ENCODE results near the gene MRPL49. TPM values are rescaled to one million over a fixed set of nuclear protein-coding genes. Genes with fewer than 3 reads are reported as not detected.

The MRPL49 gene
- total and polyA plus RNA-seq, 2 of the 13 experiments (the other 11 are each of a cell fraction or from before 2014, with no cell fraction given), result 39.2 to 53.3 TPM

DNA sequence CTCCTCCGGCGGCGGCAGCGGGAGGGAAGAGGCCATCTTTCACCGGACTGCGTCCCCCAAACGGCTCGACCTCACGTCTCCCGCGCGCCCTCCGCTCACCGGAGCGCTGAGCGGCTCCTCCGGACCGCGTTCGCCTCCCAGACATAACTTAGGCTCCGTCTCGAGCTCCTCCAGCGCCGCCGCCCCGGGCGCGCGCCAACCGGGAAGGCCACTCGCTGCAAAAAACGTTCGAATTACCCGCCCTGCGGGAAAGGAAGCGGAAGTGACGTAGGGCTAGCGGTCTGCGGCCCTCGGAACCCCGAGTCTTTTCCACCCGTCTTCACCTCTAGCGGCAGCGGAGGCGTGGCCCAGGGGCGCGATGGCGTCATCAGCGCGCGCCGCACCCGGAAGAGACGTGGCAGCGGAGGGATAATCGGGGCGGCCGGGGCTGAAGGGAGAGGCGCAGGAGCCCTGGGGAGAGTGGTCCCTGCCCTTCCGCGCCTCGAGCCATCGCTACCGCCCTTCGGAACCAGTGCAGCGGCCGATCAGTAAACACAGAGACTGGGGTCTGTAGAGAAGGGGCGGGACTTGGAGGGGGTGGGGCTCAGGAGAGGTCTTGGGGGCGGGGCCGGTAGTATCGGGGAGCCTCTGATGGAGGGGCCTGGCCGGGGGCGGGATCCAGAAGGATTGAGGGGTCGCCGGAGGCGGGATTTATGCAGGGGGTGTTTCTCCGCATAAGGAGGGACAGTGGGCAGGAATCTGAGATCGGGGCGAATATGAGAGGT lies 38.1 kb upstream of the MRPL49 start, which contains the start of the genes CDCA5 and ZFPL1 (continued):
- TF ChIP-seq, protein P1, sequence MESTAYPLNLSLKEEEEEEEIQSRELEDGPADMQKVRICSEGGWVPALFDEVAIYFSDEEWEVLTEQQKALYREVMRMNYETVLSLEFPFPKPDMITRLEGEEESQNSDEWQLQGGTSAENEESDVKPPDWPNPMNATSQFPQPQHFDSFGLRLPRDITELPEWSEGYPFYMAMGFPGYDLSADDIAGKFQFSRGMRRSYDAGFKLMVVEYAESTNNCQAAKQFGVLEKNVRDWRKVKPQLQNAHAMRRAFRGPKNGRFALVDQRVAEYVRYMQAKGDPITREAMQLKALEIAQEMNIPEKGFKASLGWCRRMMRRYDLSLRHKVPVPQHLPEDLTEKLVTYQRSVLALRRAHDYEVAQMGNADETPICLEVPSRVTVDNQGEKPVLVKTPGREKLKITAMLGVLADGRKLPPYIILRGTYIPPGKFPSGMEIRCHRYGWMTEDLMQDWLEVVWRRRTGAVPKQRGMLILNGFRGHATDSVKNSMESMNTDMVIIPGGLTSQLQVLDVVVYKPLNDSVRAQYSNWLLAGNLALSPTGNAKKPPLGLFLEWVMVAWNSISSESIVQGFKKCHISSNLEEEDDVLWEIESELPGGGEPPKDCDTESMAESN (CRISPR knock-in tag; conservative IDR thresholded peaks at IDR 0.05), result peak; percentile 88
- peak; percentile 92 for TF ChIP-seq HDAC2 (CRISPR knock-in tag; IDR thresholded peaks at IDR 0.05)
- TF ChIP-seq, protein P2, sequence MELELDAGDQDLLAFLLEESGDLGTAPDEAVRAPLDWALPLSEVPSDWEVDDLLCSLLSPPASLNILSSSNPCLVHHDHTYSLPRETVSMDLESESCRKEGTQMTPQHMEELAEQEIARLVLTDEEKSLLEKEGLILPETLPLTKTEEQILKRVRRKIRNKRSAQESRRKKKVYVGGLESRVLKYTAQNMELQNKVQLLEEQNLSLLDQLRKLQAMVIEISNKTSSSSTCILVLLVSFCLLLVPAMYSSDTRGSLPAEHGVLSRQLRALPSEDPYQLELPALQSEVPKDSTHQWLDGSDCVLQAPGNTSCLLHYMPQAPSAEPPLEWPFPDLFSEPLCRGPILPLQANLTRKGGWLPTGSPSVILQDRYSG (CRISPR knock-in tag; IDR thresholded peaks at IDR 0.05), result no peak
- TF ChIP-seq EED (CRISPR knock-in tag; IDR thresholded peaks at IDR 0.05), result no peak
- TF ChIP-seq PHF8 (CRISPR knock-in tag; IDR thresholded peaks at IDR 0.05), result peak; percentile 87
- TF ChIP-seq ZBTB38 (CRISPR knock-in tag; IDR thresholded peaks at IDR 0.05), result peak; percentile 71; the same call in 1 of the 2 replicates
- no peak for TF ChIP-seq FOXJ3 (CRISPR knock-in tag; IDR thresholded peaks at IDR 0.05; ENCODE audit: borderline replicate concordance)
- TF ChIP-seq CREB1 (IDR thresholded peaks at IDR 0.05), result peak; percentile 99
- peak; percentile 100 for TF ChIP-seq CREB1 (CRISPR knock-in tag; IDR thresholded peaks at IDR 0.05)
- TF ChIP-seq ETV6 (CRISPR knock-in tag; conservative IDR thresholded peaks at IDR 0.05), result peak; percentile 85; the same call in 1 of the 2 replicates
- peak; percentile 85 for TF ChIP-seq ZSCAN21 (CRISPR knock-in tag; IDR thresholded peaks at IDR 0.05; ENCODE audit: borderline replicate concordance)
- TF ChIP-seq TAF1 (CRISPR knock-in tag; IDR thresholded peaks at IDR 0.05), result peak; percentile 78
- TF ChIP-seq, protein P3, sequence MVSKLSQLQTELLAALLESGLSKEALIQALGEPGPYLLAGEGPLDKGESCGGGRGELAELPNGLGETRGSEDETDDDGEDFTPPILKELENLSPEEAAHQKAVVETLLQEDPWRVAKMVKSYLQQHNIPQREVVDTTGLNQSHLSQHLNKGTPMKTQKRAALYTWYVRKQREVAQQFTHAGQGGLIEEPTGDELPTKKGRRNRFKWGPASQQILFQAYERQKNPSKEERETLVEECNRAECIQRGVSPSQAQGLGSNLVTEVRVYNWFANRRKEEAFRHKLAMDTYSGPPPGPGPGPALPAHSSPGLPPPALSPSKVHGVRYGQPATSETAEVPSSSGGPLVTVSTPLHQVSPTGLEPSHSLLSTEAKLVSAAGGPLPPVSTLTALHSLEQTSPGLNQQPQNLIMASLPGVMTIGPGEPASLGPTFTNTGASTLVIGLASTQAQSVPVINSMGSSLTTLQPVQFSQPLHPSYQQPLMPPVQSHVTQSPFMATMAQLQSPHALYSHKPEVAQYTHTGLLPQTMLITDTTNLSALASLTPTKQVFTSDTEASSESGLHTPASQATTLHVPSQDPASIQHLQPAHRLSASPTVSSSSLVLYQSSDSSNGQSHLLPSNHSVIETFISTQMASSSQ (IDR thresholded peaks at IDR 0.05; ENCODE audit: low read depth), result no peak
- TF ChIP-seq, protein P3 (CRISPR knock-in tag; IDR thresholded peaks at IDR 0.05; ENCODE audit: borderline replicate concordance), result peak; percentile 69; the same call in 1 of the 2 replicates
- TF ChIP-seq TAF15 (IDR thresholded peaks at IDR 0.05; ENCODE audit: low read depth, low read length, poor library complexity, severe bottlenecking), result peak; percentile 47
- TF ChIP-seq GTF3A (CRISPR knock-in tag; conservative IDR thresholded peaks at IDR 0.05), result no peak
- peak; percentile 63 to 71 for TF ChIP-seq POLR2A (IDR thresholded peaks at IDR 0.05; ENCODE audit: insufficient read depth in 1 of 2, low read depth in 2 of 2, low read length in 2 of 2)
- TF ChIP-seq, protein P4, sequence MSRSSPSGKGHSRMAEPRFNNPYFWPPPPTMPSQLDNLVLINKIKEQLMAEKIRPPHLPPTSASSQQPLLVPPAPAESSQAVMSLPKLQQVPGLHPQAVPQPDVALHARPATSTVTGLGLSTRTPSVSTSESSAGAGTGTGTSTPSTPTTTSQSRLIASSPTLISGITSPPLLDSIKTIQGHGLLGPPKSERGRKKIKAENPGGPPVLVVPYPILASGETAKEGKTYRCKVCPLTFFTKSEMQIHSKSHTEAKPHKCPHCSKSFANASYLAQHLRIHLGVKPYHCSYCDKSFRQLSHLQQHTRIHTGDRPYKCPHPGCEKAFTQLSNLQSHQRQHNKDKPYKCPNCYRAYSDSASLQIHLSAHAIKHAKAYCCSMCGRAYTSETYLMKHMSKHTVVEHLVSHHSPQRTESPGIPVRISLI (CRISPR knock-in tag; IDR thresholded peaks at IDR 0.05; ENCODE audit: borderline replicate concordance), result peak; percentile 88
- peak; percentile 94 for TF ChIP-seq SIN3A (IDR thresholded peaks at IDR 0.05; ENCODE audit: borderline replicate concordance, low read depth, low read length)
- no peak for TF ChIP-seq JUN (CRISPR knock-in tag; IDR thresholded peaks at IDR 0.05)
- TF ChIP-seq SALL1 (CRISPR knock-in tag; IDR thresholded peaks at IDR 0.05), result peak; percentile 73; the same call in 1 of the 2 replicates
- 0 out of 2 replicates have a peak, but pooled peaks have one; percentile 27 for TF ChIP-seq ZNF317 (CRISPR knock-in tag; IDR thresholded peaks at IDR 0.05)

All from HepG2 (cell line).